ENCODE results near the gene TMEM42. TPM values are rescaled to one million over a fixed set of nuclear protein-coding genes. Genes with fewer than 3 reads are reported as not detected.

The TMEM42 gene
- total RNA-seq, 6 experiments from 2014 or later = 13.9 to 19.9 (median 16.7) TPM

GRCh38 chr3:44909063-44909462 is 47.4 kb downstream of the TMEM42 start:
- DNase-seq = no peak
- Mint-ChIP-seq H3K4me1 (ENCODE audit: low read depth) (peaks cover 12% of the 10 kb centered on the region), H3K27ac (no peak overlapping the region), H3K36me3 (ENCODE audit: low read depth) (no peaks in the 10 kb centered on the region), H3K4me3 (no peak overlapping the region), H3K27me3 (ENCODE audit: insufficient read depth) (peaks cover 32% of the 10 kb centered on the region), H3K9me3 (peaks cover 29% of the 10 kb centered on the region)
- TF ChIP-seq, protein P1, sequence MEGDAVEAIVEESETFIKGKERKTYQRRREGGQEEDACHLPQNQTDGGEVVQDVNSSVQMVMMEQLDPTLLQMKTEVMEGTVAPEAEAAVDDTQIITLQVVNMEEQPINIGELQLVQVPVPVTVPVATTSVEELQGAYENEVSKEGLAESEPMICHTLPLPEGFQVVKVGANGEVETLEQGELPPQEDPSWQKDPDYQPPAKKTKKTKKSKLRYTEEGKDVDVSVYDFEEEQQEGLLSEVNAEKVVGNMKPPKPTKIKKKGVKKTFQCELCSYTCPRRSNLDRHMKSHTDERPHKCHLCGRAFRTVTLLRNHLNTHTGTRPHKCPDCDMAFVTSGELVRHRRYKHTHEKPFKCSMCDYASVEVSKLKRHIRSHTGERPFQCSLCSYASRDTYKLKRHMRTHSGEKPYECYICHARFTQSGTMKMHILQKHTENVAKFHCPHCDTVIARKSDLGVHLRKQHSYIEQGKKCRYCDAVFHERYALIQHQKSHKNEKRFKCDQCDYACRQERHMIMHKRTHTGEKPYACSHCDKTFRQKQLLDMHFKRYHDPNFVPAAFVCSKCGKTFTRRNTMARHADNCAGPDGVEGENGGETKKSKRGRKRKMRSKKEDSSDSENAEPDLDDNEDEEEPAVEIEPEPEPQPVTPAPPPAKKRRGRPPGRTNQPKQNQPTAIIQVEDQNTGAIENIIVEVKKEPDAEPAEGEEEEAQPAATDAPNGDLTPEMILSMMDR (IDR thresholded peaks at IDR 0.05) = no peak

DNA sequence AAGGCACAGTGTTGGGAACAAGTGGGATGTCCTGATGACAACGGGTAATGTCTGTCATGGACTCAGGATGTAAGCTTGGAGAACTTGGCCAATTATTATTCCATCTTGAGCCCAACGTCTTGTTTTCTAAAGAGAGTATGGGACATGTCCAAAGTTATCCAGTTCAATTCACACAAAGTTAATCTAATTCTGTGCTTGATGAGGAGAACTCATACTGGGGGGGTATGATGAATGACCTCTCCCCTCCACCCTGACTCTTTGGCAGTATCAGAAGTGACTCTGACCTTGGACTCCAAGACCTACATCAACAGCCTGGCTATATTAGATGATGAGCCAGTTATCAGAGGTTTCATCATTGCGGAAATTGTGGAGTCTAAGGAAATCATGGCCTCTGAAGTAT is 49.0 kb downstream of the TMEM42 start:
- H3K4me3 Mint-ChIP-seq = no peak overlapping the region
- TF ChIP-seq, protein P1 (IDR thresholded peaks at IDR 0.05) = no peak
- H3K27me3 Mint-ChIP-seq (ENCODE audit: insufficient read depth) = peaks cover 29% of the 10 kb centered on the region
- DNase-seq = no peak
- no peaks in the 10 kb centered on the region for H3K36me3 Mint-ChIP-seq (ENCODE audit: low read depth)
- peaks cover 12% of the 10 kb centered on the region for H3K4me1 Mint-ChIP-seq (ENCODE audit: low read depth)
- H3K9me3 Mint-ChIP-seq = peaks cover 29% of the 10 kb centered on the region
- no peak overlapping the region for H3K27ac Mint-ChIP-seq

DNA sequence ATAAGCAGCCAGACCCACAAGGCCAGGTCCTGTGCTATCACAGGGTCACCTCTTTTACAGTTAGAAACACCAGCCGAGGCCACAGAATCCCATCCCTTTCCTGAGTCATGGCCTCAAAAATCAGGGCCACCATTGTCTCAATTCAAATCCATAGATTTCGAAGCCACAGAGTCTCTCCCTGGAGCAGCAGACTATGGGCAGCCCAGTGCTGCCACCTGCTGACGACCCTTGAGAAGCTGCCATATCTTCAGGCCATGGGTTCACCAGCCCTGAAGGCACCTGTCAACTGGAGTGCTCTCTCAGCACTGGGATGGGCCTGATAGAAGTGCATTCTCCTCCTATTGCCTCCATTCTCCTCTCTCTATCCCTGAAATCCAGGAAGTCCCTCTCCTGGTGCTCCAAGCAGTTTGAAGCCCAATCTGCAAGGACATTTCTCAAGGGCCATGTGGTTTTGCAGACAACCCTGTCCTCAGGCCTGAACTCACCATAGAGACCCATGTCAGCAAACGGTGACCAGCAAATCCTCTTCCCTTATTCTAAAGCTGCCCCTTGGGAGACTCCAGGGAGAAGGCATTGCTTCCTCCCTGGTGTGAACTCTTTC is 52.3 kb downstream of the TMEM42 start:
- peak; percentile 60 for DNase-seq
- Mint-ChIP-seq H3K9me3 (peaks cover 21% of the 10 kb centered on the region), H3K36me3 (ENCODE audit: low read depth) (no peaks in the 10 kb centered on the region), H3K27ac (no peak overlapping the region), H3K27me3 (ENCODE audit: insufficient read depth) (peaks cover 12% of the 10 kb centered on the region), H3K4me3 (no peak overlapping the region), H3K4me1 (ENCODE audit: low read depth) (peaks cover 6% of the 10 kb centered on the region)
- TF ChIP-seq, protein P1 (IDR thresholded peaks at IDR 0.05) = peak; percentile 93

DNA sequence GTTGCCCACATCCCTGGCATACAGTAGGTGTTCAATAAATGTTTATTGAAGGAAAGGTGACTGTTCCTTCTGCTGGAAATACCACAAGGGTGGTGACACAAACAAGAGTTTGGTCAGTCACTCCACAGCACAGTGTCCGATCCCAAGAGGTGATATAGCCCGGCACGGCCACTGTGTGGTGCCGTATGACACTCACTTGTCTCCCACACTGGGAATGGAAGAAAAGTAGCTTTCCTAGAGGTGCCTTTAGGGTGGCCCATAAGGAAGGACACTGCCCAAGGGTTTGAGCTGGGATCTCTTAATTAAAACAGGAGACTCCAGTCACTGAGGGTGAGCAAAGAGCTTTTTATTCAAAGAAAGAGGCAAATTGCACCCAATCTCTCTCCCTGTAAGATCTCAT is 53.2 kb downstream of the TMEM42 start:
- Mint-ChIP-seq H3K9me3 (peaks cover 18% of the 10 kb centered on the region), H3K4me3 (no peak overlapping the region), H3K36me3 (ENCODE audit: low read depth) (no peaks in the 10 kb centered on the region), H3K27ac (no peak overlapping the region), H3K27me3 (ENCODE audit: insufficient read depth) (peaks cover 6% of the 10 kb centered on the region), H3K4me1 (ENCODE audit: low read depth) (peaks cover 6% of the 10 kb centered on the region)
- TF ChIP-seq, protein P1 (IDR thresholded peaks at IDR 0.05) = peak; percentile 65
- DNase-seq = no peak

Other genes with a start within 250 kb of the TMEM42 start
- gene ZNF197, start 236.9 kb upstream of the TMEM42 start, total RNA-seq (2021; fragmentation: NEBNext Ultra II Directional; extraction: Animal tissue kit (Norgen Biotek cat#: 25700)) = 10 to 100 TPM; 12.0 to 13.5 (median 12.2) TPM
- gene ZNF35, start 213.2 kb upstream of the TMEM42 start, total RNA-seq (2021; fragmentation: NEBNext Ultra II Directional; extraction: Animal tissue kit (Norgen Biotek cat#: 25700)) = 10 to 100 TPM in 3 of 6 experiments, 1 to 10 TPM in 3; 8.6 to 10.7 (median 10.0) TPM
- under 1 TPM; 0.09 to 0.88 (median 0.56) TPM for gene ZNF502, start 149.3 kb upstream of the TMEM42 start, total RNA-seq (2021; fragmentation: NEBNext Ultra II Directional; extraction: Animal tissue kit (Norgen Biotek cat#: 25700))
- 1 to 10 TPM; 1.0 to 2.0 (median 1.7) TPM for gene ZNF501, start 132.3 kb upstream of the TMEM42 start, total RNA-seq (2021; fragmentation: NEBNext Ultra II Directional; extraction: Animal tissue kit (Norgen Biotek cat#: 25700))
- 10 to 100 TPM; 25.5 to 36.7 (median 30.1) TPM for gene KIAA1143, start 100.3 kb upstream of the TMEM42 start, total RNA-seq (2021; fragmentation: NEBNext Ultra II Directional; extraction: Animal tissue kit (Norgen Biotek cat#: 25700))
- 10 to 100 TPM in 3 of 6 experiments, 1 to 10 TPM in 3; 4.4 to 11.9 (median 9.7) TPM for gene KIF15, start 100.1 kb upstream of the TMEM42 start, total RNA-seq (2021; fragmentation: NEBNext Ultra II Directional; extraction: Animal tissue kit (Norgen Biotek cat#: 25700))
- gene TGM4, start 12.7 kb downstream of the TMEM42 start, total RNA-seq (2021; fragmentation: NEBNext Ultra II Directional; extraction: Animal tissue kit (Norgen Biotek cat#: 25700)) = not detected
- gene ZDHHC3, start 114.3 kb downstream of the TMEM42 start, total RNA-seq (2021; fragmentation: NEBNext Ultra II Directional; extraction: Animal tissue kit (Norgen Biotek cat#: 25700)) = 10 to 100 TPM; 55.5 to 74.7 (median 64.4) TPM
- gene EXOSC7, start 114.3 kb downstream of the TMEM42 start, total RNA-seq (2021; fragmentation: NEBNext Ultra II Directional; extraction: Animal tissue kit (Norgen Biotek cat#: 25700)) = 10 to 100 TPM; 41.0 to 54.1 (median 47.9) TPM
- gene CLEC3B, start 164.4 kb downstream of the TMEM42 start, total RNA-seq (2021; fragmentation: NEBNext Ultra II Directional; extraction: Animal tissue kit (Norgen Biotek cat#: 25700)) = 1 to 10 TPM in 5 of 6 experiments, under 1 TPM in 1; 1.00 to 1.9 (median 1.2) TPM

Data from HFFc6 (cell line).